ENCODE results near the gene HOXB7. TPM values are rescaled to one million over a fixed set of nuclear protein-coding genes. Genes with fewer than 3 reads are reported as not detected.

HOXB7 gene
- total and polyA plus RNA-seq, 4 donors, result 16.6 to 99.7 (median 49.7) TPM

GRCh38 chr17:48611681-48612455 lies 1.1 kb upstream of the HOXB7 start:
- peak overlapping the region; percentile 99 for H3K27ac ChIP-seq (ENCODE audit: low read depth, low read length)

GRCh38 chr17:48611213-48611612 lies 396 bp upstream of the HOXB7 start:
- 0% methylated on average over 14 of the region's 22 CpGs for WGBS (ENCODE audit: insufficient coverage)
- Histone ChIP-seq H3K27me3 (ENCODE audit: control insufficient read depth, insufficient read depth, low read length) (no peaks in the 10 kb centered on the region), H3K4me3 (ENCODE audit: low read depth, low read length) (peak overlapping the region; percentile 65), H3K4me1 (ENCODE audit: control insufficient read depth, insufficient read depth, low read length) (peaks cover 44% of the 10 kb centered on the region), H3K9me3 (ENCODE audit: control insufficient read depth, insufficient read depth, low read length) (no peaks in the 10 kb centered on the region), H3K27ac (ENCODE audit: low read depth, low read length) (peak overlapping the region; percentile 99), H3K36me3 (ENCODE audit: control insufficient read depth, insufficient read depth, low read length) (peaks cover 21% of the 10 kb centered on the region)
- no peak for DNase-seq (ENCODE audit: low read depth in 4 of 6, low spot score in 6 of 6)

More at GRCh38 chr17:48611681-48612455, 1.1 kb upstream of the HOXB7 start:
- DNase-seq (ENCODE audit: low read depth in 4 of 6, low spot score in 6 of 6), result peak in 2 of 6 donors; percentile 82 to 97
- Histone ChIP-seq H3K36me3 (ENCODE audit: control insufficient read depth, insufficient read depth, low read length) (peaks cover 21% of the 10 kb centered on the region), H3K4me3 (ENCODE audit: low read depth, low read length) (peak overlapping the region; percentile 65), H3K9me3 (ENCODE audit: control insufficient read depth, insufficient read depth, low read length) (no peaks in the 10 kb centered on the region), H3K27me3 (ENCODE audit: control insufficient read depth, insufficient read depth, low read length) (peaks cover 2% of the 10 kb centered on the region), H3K4me1 (ENCODE audit: control insufficient read depth, insufficient read depth, low read length) (peaks cover 46% of the 10 kb centered on the region)
- WGBS (ENCODE audit: insufficient coverage), result 2% methylated on average over 33 of the region's 36 CpGs

- H3K36me3 ChIP-seq (ENCODE audit: control insufficient read depth, insufficient read depth, low read length), result peaks cover 23% of the 10 kb centered on the region
- H3K4me3 ChIP-seq (ENCODE audit: low read depth, low read length), result peak overlapping the region; percentile 65
- peak in 2 of 6 donors; percentile 35 to 92 for DNase-seq (ENCODE audit: low read depth in 4 of 6, low spot score in 6 of 6)
- H3K27ac ChIP-seq (ENCODE audit: low read depth, low read length), result peak overlapping the region; percentile 99
- no peaks in the 10 kb centered on the region for H3K9me3 ChIP-seq (ENCODE audit: control insufficient read depth, insufficient read depth, low read length)
- H3K4me1 ChIP-seq (ENCODE audit: control insufficient read depth, insufficient read depth, low read length), result peaks cover 48% of the 10 kb centered on the region
- H3K27me3 ChIP-seq (ENCODE audit: control insufficient read depth, insufficient read depth, low read length), result no peaks in the 10 kb centered on the region
- WGBS (ENCODE audit: insufficient coverage), result 3% methylated on average over 8 of the region's 15 CpGs
Observed at GRCh38 chr17:48609759-48610281, 997 bp downstream of the HOXB7 start.

- H3K36me3 ChIP-seq (ENCODE audit: control insufficient read depth, insufficient read depth, low read length), result peaks cover 23% of the 10 kb centered on the region
- H3K27me3 ChIP-seq (ENCODE audit: control insufficient read depth, insufficient read depth, low read length), result no peaks in the 10 kb centered on the region
- peak overlapping the region; percentile 99 for H3K27ac ChIP-seq (ENCODE audit: low read depth, low read length)
- peak in 1 of 6 donors; percentile 87 for DNase-seq (ENCODE audit: low read depth in 4 of 6, low spot score in 6 of 6)
- H3K9me3 ChIP-seq (ENCODE audit: control insufficient read depth, insufficient read depth, low read length), result no peaks in the 10 kb centered on the region
- peaks cover 44% of the 10 kb centered on the region for H3K4me1 ChIP-seq (ENCODE audit: control insufficient read depth, insufficient read depth, low read length)
- peak overlapping the region; percentile 65 for H3K4me3 ChIP-seq (ENCODE audit: low read depth, low read length)
Observed at GRCh38 chr17:48609033-48609432, 1.8 kb downstream of the HOXB7 start.

- no peaks in the 10 kb centered on the region for H3K9me3 ChIP-seq (ENCODE audit: control insufficient read depth, insufficient read depth, low read length)
- peak overlapping the region; percentile 65 for H3K4me3 ChIP-seq (ENCODE audit: low read depth, low read length)
- H3K27ac ChIP-seq (ENCODE audit: low read depth, low read length), result peak overlapping the region; percentile 99
- peaks cover 23% of the 10 kb centered on the region for H3K36me3 ChIP-seq (ENCODE audit: control insufficient read depth, insufficient read depth, low read length)
- DNase-seq (ENCODE audit: low read depth in 4 of 6, low spot score in 6 of 6), result peak in 2 of 6 donors; percentile 29 to 70
- H3K4me1 ChIP-seq (ENCODE audit: control insufficient read depth, insufficient read depth, low read length), result peaks cover 44% of the 10 kb centered on the region
- no peaks in the 10 kb centered on the region for H3K27me3 ChIP-seq (ENCODE audit: control insufficient read depth, insufficient read depth, low read length)
- no CpG with 5 or more reads among the region's 1 CpG for WGBS (ENCODE audit: insufficient coverage)
Observed at GRCh38 chr17:48608494-48608834, 2.4 kb downstream of the HOXB7 start.

- DNase-seq (ENCODE audit: low read depth in 4 of 6, low spot score in 6 of 6), result peak in 1 of 6 donors; percentile 73
- no peaks in the 10 kb centered on the region for H3K9me3 ChIP-seq (ENCODE audit: control insufficient read depth, insufficient read depth, low read length)
- H3K27ac ChIP-seq (ENCODE audit: low read depth, low read length), result peak overlapping the region; percentile 99
- peaks cover 50% of the 10 kb centered on the region for H3K4me1 ChIP-seq (ENCODE audit: control insufficient read depth, insufficient read depth, low read length)
- peak overlapping the region; percentile 94 for H3K4me3 ChIP-seq (ENCODE audit: low read depth, low read length)
- H3K36me3 ChIP-seq (ENCODE audit: control insufficient read depth, insufficient read depth, low read length), result peaks cover 19% of the 10 kb centered on the region
- WGBS (ENCODE audit: insufficient coverage), result 34% methylated on average over 4 of the region's 9 CpGs
- no peaks in the 10 kb centered on the region for H3K27me3 ChIP-seq (ENCODE audit: control insufficient read depth, insufficient read depth, low read length)
Observed at GRCh38 chr17:48606892-48607614, 3.8 kb downstream of the HOXB7 start.

DNA sequence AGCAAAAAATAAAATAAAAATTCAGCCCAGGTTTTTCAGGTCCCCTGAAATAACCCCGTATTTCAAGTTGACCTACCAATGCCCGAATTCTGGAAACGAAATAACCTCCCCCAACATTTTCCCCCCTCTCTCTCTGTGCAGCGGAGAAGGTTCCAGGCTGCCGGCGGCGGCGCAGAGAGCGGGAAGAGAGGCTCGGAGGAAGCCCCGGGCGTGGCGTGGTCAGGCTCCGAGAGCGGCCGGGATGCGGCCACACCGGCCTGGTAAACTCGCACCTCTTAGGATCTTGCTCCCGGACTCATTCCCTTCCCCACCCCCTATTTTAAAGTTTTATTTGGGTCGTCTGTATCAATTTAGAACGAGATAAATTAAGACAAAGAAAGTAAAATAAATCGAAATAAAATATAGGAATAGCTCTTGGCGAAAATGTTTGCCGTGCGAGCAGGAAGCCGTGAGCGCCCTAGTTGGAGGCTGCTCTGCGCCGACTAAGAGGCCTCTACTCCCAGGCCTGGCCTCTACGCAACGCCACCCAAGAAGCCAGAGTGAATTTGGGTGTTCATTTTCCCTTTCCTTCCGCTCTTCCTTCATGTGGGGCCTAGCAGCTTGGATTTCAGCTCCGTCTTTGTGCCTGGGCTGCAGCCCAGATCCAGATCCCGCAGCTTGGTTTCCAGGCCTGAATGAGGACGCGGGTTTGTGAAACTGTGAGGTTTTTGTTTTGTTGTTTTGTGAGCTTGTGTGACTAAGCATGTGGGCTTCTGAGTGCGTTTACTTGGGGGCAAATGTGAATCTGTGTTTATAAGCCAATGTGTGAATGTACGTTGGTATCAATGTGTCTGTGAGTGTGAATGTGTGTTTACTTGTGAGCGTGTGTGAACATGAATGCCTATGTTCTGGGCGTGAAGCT lies 4.6 kb downstream of the HOXB7 start:
- peak in 2 of 6 donors; percentile 72 to 76 for DNase-seq (ENCODE audit: low read depth in 4 of 6, low spot score in 6 of 6)
- H3K36me3 ChIP-seq (ENCODE audit: control insufficient read depth, insufficient read depth, low read length), result peaks cover 14% of the 10 kb centered on the region
- peaks cover 51% of the 10 kb centered on the region for H3K4me1 ChIP-seq (ENCODE audit: control insufficient read depth, insufficient read depth, low read length)
- H3K9me3 ChIP-seq (ENCODE audit: control insufficient read depth, insufficient read depth, low read length), result no peaks in the 10 kb centered on the region
- H3K27me3 ChIP-seq (ENCODE audit: control insufficient read depth, insufficient read depth, low read length), result no peaks in the 10 kb centered on the region
- WGBS (ENCODE audit: insufficient coverage), result 17% methylated on average over 24 of the region's 41 CpGs
- peak overlapping the region; percentile 94 for H3K4me3 ChIP-seq (ENCODE audit: low read depth, low read length)
- H3K27ac ChIP-seq (ENCODE audit: low read depth, low read length), result peak overlapping the region; percentile 99

- Histone ChIP-seq H3K36me3 (ENCODE audit: control insufficient read depth, insufficient read depth, low read length) (peaks cover 10% of the 10 kb centered on the region), H3K4me1 (ENCODE audit: control insufficient read depth, insufficient read depth, low read length) (peaks cover 52% of the 10 kb centered on the region), H3K9me3 (ENCODE audit: control insufficient read depth, insufficient read depth, low read length) (no peaks in the 10 kb centered on the region), H3K27ac (ENCODE audit: low read depth, low read length) (peak overlapping the region; percentile 99), H3K4me3 (ENCODE audit: low read depth, low read length) (peak overlapping the region; percentile 94), H3K27me3 (ENCODE audit: control insufficient read depth, insufficient read depth, low read length) (no peaks in the 10 kb centered on the region)
- WGBS (ENCODE audit: insufficient coverage), result 30% methylated on average over 5 of the region's 10 CpGs
- peak in 1 of 6 donors; percentile 69 for DNase-seq (ENCODE audit: low read depth in 4 of 6, low spot score in 6 of 6)
Observed at GRCh38 chr17:48605409-48605919, 5.4 kb downstream of the HOXB7 start.
